Measurements from ENCODE around the gene MESP1. TPM values are rescaled to one million over a fixed set of nuclear protein-coding genes. Genes with fewer than 3 reads are reported as not detected.

MESP1 gene
- 0.25 TPM in 1 of 2 replicates, not detected in the other for total RNA-seq (2013; cell fraction: nucleolus; rRNA removed)
- 0.73 and 0.82 TPM in 2 replicates for total RNA-seq (2014; rRNA removed)
- total RNA-seq (2014; rRNA removed; fragmentation: Illumina TruSeq; extraction: Trizol): 0.04 and 0.14 TPM in 2 replicates
- 0.27 and 1.1 TPM in 2 replicates for total RNA-seq (2021)
- polyA plus RNA-seq (2011; ENCODE audit: low read depth): not detected
- polyA plus RNA-seq (2011; rRNA removed): 0.24 and 0.45 TPM in 2 replicates
- 0.22 and 0.48 TPM in 2 replicates for polyA plus RNA-seq (2011; cell fraction: cytosol; rRNA removed)
- polyA plus RNA-seq (2011; cell fraction: nucleus; rRNA removed): 0.37 and 0.51 TPM in 2 replicates
- polyA plus RNA-seq (2012): 0.74 and 1.5 TPM in 2 replicates
- polyA plus RNA-seq (2014; fragmentation: Illumina TruSeq; extraction: Trizol): 0.09 TPM in 1 of 2 replicates, not detected in the other
- not detected for polyA plus RNA-seq (2014; fragmentation: Nextera tagmentation; extraction: Ambion mirVana)
- 0.19 and 0.20 TPM in 2 replicates for polyA plus RNA-seq (2014; rRNA removed)
- under 1 TPM; 0.70 to 1.00 TPM for polyA plus RNA-seq (2016; fragmentation: Nextera tagmentation; extraction: Ambion mirVana)
- polyA minus RNA-seq (2011; rRNA and poly(A)+ RNA removed): 0.26 and 0.29 TPM in 2 replicates
- 1.3 and 1.6 TPM in 2 replicates for polyA minus RNA-seq (2011; cell fraction: cytosol; rRNA and poly(A)+ RNA removed)
- polyA minus RNA-seq (2011; cell fraction: nucleus; rRNA and poly(A)+ RNA removed): 0.48 and 0.77 TPM in 2 replicates
- percentile 16 among the genes with signal in this experiment for Bru-seq, nascent RNA
- percentile 28 among the genes with signal in this experiment for BruChase-seq, experiment 1, labeled RNA remaining after a 6-hour chase
- percentile 33 among the genes with signal in this experiment for BruChase-seq, experiment 2, labeled RNA remaining after a 2-hour chase
- long read RNA-seq, experiment 1, partial matches to known transcripts: 0 of 2 reads
- long read RNA-seq, experiment 1, other reads (novel, unspliced or antisense): 0 of 2 reads
- long read RNA-seq, experiment 2: 0 reads

- H3K27ac ChIP-seq (ENCODE audit: control insufficient read depth, insufficient read depth): no peak within 1 kb of the TSS
- ChIA-PET CTCF (interaction anchor here (1.0 to 4.2 kb wide), 3 partner anchors 10 to 125 kb away, joined by 3 to 32 read pairs (median 24); no protein-coding TSS in a partner anchor), RAD21 (ENCODE audit: unreplicated experiment) (interaction anchor here (0.9 kb wide), 1 partner anchor 25 kb away, joined by 3 read pairs; the partner anchor contains the start of gene MESP2), POLR2A (interaction anchor here (1.0 kb wide), 1 partner anchor 10 kb away, joined by 6 read pairs; no protein-coding TSS in a partner anchor), SMC1A (ENCODE audit: uncharacterized antibody, unreplicated experiment) (interaction anchor here (0.6 to 1.7 kb wide), 3 partner anchors 10 to 175 kb away, joined by 3 to 5 read pairs (median 4); no protein-coding TSS in a partner anchor)
- DNase-seq (ENCODE audit: low read depth, low spot score) (peak; percentile 51), FAIRE-seq (peak; percentile 96), ATAC-seq (peak; percentile 98)
- no peaks in the 10 kb centered on the region for H3K9me3 ChIP-seq (replicated peaks; ENCODE audit: control insufficient read depth, insufficient read depth, low read length)
- in situ Hi-C loops (cut with MboI): loop anchor here (10.0 kb wide), 1 partner anchor 344 kb away; no protein-coding TSS in a partner anchor
- intact Hi-C loops (cut with micrococcal nuclease; ENCODE audit: unreplicated experiment): loop anchor here (10.0 kb wide), 1 partner anchor 74 kb away; no protein-coding TSS in a partner anchor
- no TSS peak for BruUV-seq (replicated peaks)
- no peaks in the 10 kb centered on the region for H3K79me2 ChIP-seq (ENCODE audit: control insufficient read depth, insufficient read depth, low read length)
- no peaks in the 10 kb centered on the region for H3K36me3 ChIP-seq (ENCODE audit: control insufficient read depth in 2 of 2, insufficient read depth in 2 of 2, low read length in 1 of 2)
- H2AFZ ChIP-seq (ENCODE audit: control insufficient read depth, low read depth, low read length): peak within 1 kb of the TSS; percentile 86
- no peaks in the 10 kb centered on the region for H4K20me1 ChIP-seq (ENCODE audit: control insufficient read depth, insufficient read depth)
- peaks cover 9% of the 10 kb centered on the region for H3K4me1 ChIP-seq (ENCODE audit: control insufficient read depth, insufficient read depth, low read length)
- WGBS (ENCODE audit: insufficient coverage, insufficient replicate concordance, low lambda C conversion rate, missing lambda C conversion rate): 3% methylated on average over 88 of the region's 114 CpGs
- H3K9ac ChIP-seq (ENCODE audit: control insufficient read depth, insufficient read depth, low read length): peak within 1 kb of the TSS; percentile 56; the same call in 1 of the 2 replicates
- peak within 1 kb of the TSS; percentile 90 for H3K4me2 ChIP-seq (ENCODE audit: control insufficient read depth, insufficient read depth)
- H3K4me3 ChIP-seq: peak within 1 kb of the TSS; percentile 65
- H3K27me3 ChIP-seq (replicated peaks in 1 of 2; ENCODE audit: control insufficient read depth in 2 of 2, insufficient read depth in 2 of 2, low read length in 1 of 2): peaks cover 0 to 4% of the 10 kb centered on the region in 2 experiments; a peak in 2 of 4 replicates
- TF ChIP-seq ZNF687 (IDR thresholded peaks at IDR 0.05): peak; percentile 90
- no peak for TF ChIP-seq TARDBP (IDR thresholded peaks at IDR 0.05; ENCODE audit: borderline replicate concordance)
- peak; percentile 78 for TF ChIP-seq LARP7 (IDR thresholded peaks at IDR 0.05)
- TF ChIP-seq CTCF (IDR thresholded peaks at IDR 0.05 in 2 of 3, conservative IDR thresholded peaks at IDR 0.05 in 1 of 3; ENCODE audit: control insufficient read depth in 2 of 3, extremely low read depth in 1 of 3, insufficient read depth in 1 of 3, low read depth in 3 of 3, low read length in 3 of 3): peak; percentile 52 to 76 (median 74)
- TF ChIP-seq BACH1 (IDR thresholded peaks at IDR 0.05; ENCODE audit: borderline replicate concordance): peak; percentile 52; the same call in 1 of the 2 replicates
- TF ChIP-seq RB1 (IDR thresholded peaks at IDR 0.05; ENCODE audit: borderline replicate concordance): peak; percentile 84; the same call in 1 of the 2 replicates
- peak; percentile 5; the same call in 1 of the 2 replicates for TF ChIP-seq CREM (IDR thresholded peaks at IDR 0.05; ENCODE audit: low read depth)
- TF ChIP-seq NFXL1 (IDR thresholded peaks at IDR 0.05; ENCODE audit: borderline replicate concordance): no peak
- TF ChIP-seq RELA (IDR thresholded peaks at IDR 0.05; ENCODE audit: borderline replicate concordance, partially characterized antibody): peak; percentile 7
- peak; percentile 63; the same call in 1 of the 2 replicates for TF ChIP-seq TCF12 (IDR thresholded peaks at IDR 0.05; ENCODE audit: low read depth, low read length)
- TF ChIP-seq YY1 (IDR thresholded peaks at IDR 0.05; ENCODE audit: low read depth, low read length): peak; percentile 35; the same call in 1 of the 2 replicates
Observed at GRCh38 chr15:89750560-89751542, at the start of gene MESP1. MESP1 (minus strand) TSS chr15:89751249; CDS start chr15:89751231, 18 bp downstream.

All from GM12878 (cell line).